H1 (cell line): ENCODE measurements around the gene TLX1. TPM values are rescaled to one million over a fixed set of nuclear protein-coding genes. Genes with fewer than 3 reads are reported as not detected.

ENCODE experiments used
- CREB1 ChIP-seq: IDR thresholded peaks from 2 replicates; pipeline ENCODE4 v1.6.1; 2012; ENCODE audit warnings: inconsistent platforms
- CTBP2 ChIP-seq: IDR thresholded peaks from 2 replicates; pipeline ENCODE4 v1.7.0; 2011; ENCODE audit warnings: borderline replicate concordance, mild to moderate bottlenecking, moderate library complexity, mixed read lengths, low read length; ENCODE audit not compliant: insufficient read depth, insufficient read length
- EGR1 ChIP-seq: IDR thresholded peaks from 2 replicates; pipeline ENCODE4 v1.6.1; 2011; ENCODE audit warnings: low read depth, low read length, borderline replicate concordance
- EP300 ChIP-seq, 2 experiments: IDR thresholded peaks; 1 replicate in 1 of 2; 2 replicates in 1 of 2; pipeline ENCODE4 v1.6.1; 2011 to 2012; ENCODE audit warnings: low read depth in 2 of 2, low read length in 2 of 2, mild to moderate bottlenecking in 2 of 2, borderline replicate concordance in 1 of 2, inconsistent platforms in 1 of 2, moderate library complexity in 1 of 2
- FOSL1 ChIP-seq: IDR thresholded peaks from 2 replicates; pipeline ENCODE4 v1.6.1; 2011; ENCODE audit warnings: mild to moderate bottlenecking, low read depth, low read length, moderate library complexity; ENCODE audit not compliant: insufficient read depth
- HDAC2 ChIP-seq, 2 experiments: fragments of 300-600 bp in 1 of 2; sonication (generic) in 1 of 2; IDR thresholded peaks; 2 replicates each; pipeline ENCODE4 v1.6.1; 2011 to 2012; ENCODE audit warnings: low read depth in 2 of 2, low read length in 2 of 2, mild to moderate bottlenecking in 2 of 2, moderate library complexity in 2 of 2, borderline replicate concordance in 1 of 2, inconsistent platforms in 1 of 2
- KDM1A ChIP-seq: fragments of 200-600, 300-600 bp; sonication (generic); IDR thresholded peaks from 2 replicates; pipeline ENCODE4 v1.7.1; 2016; ENCODE audit warnings: mild to moderate bottlenecking, low read length, borderline replicate concordance
- KDM4A ChIP-seq: IDR thresholded peaks from one replicate; pipeline ENCODE4 v1.7.1; 2012; ENCODE audit warnings: low read depth, mild to moderate bottlenecking, moderate library complexity, low read length, inconsistent platforms; ENCODE audit not compliant: severe bottlenecking
- NRF1 ChIP-seq: IDR thresholded peaks from 2 replicates; pipeline ENCODE4 v1.6.1; 2011; ENCODE audit warnings: mild to moderate bottlenecking, low read depth, low read length, improper control_type of control experiment
- POLR2A ChIP-seq, 2 experiments: IDR thresholded peaks; 1 replicate in 1 of 2; 2 replicates in 1 of 2; pipeline ENCODE4 v1.6.1; 2011; ENCODE audit warnings: low read depth in 2 of 2, low read length in 2 of 2, mild to moderate bottlenecking in 2 of 2; ENCODE audit errors: control extremely low read depth in 1 of 2
- RAD21 ChIP-seq, 2 experiments: IDR thresholded peaks in 1 of 2; conservative IDR thresholded peaks in 1 of 2; 2 replicates each; pipeline ENCODE4 v1.6.1; 2011; ENCODE audit warnings: low read depth in 2 of 2, low read length in 2 of 2, improper control_type of control experiment in 1 of 2, inconsistent platforms in 1 of 2, mild to moderate bottlenecking in 1 of 2, moderate library complexity in 1 of 2
- RBBP5 ChIP-seq: IDR thresholded peaks from 2 replicates; pipeline ENCODE4 v1.7.1; 2012; ENCODE audit warnings: low read depth, mild to moderate bottlenecking, inconsistent platforms, low read length, moderate library complexity, borderline replicate concordance
- RNF2 ChIP-seq: fragments of 200-900, 300-1000 bp; sonication (generic); IDR thresholded peaks from 2 replicates; pipeline ENCODE4 v1.7.1; 2016; ENCODE audit warnings: borderline replicate concordance, low read depth, mild to moderate bottlenecking, antibody characterized with exemption, low read length; ENCODE audit not compliant: poor library complexity, severe bottlenecking; ENCODE audit errors: missing control alignments
- SP1 ChIP-seq: IDR thresholded peaks from 2 replicates; pipeline ENCODE4 v1.6.1; 2011; ENCODE audit warnings: low read depth, low read length
- polyA plus RNA-seq, 7 experiments: library from polyadenylated mRNA; depleted of rRNA in 3 of 7; stranded (reverse) in 5 of 7; unstranded in 2 of 7; fragments of >200 nt in 5 of 7; fragments of 200-250 nt in 2 of 7; gene quantifications; 1 replicate in 5 of 7; 2 replicates in 1 of 7; 4 replicates in 1 of 7; pipeline versions ENCODE4 v1.2.1 to v1.2.3, GENCODE V29; 2011 to 2013; ENCODE audit warnings: missing spikeins in 2 of 7, mixed read lengths in 2 of 7
- total RNA-seq: library from RNA; stranded (reverse); fragmentation: NEBNext Ultra II Directional; extraction: Animal tissue kit (Norgen Biotek cat#: 25700); gene quantifications from 2 replicates; pipeline ENCODE4 v1.2.1, GENCODE V29; 2021
- TF ChIP-seq, protein P1 (sequence below): IDR thresholded peaks from 2 replicates; pipeline ENCODE4 v1.6.1; 2012; ENCODE audit warnings: low read length, inconsistent platforms
- TF ChIP-seq, protein P2 (sequence below): IDR thresholded peaks from 2 replicates; pipeline ENCODE4 v1.6.1; 2011; ENCODE audit warnings: low read depth, mild to moderate bottlenecking, low read length; ENCODE audit not compliant: insufficient read depth
- TF ChIP-seq, protein P3 (sequence below): IDR thresholded peaks from 2 replicates; pipeline ENCODE4 v1.6.1; 2011; ENCODE audit warnings: low read length, improper control_type of control experiment
- TF ChIP-seq, protein P4 (sequence below): IDR thresholded peaks from 2 replicates; pipeline ENCODE4 v1.6.1; 2012; ENCODE audit warnings: inconsistent platforms

TLX1 gene
- total and polyA plus RNA-seq, 2 of the 8 experiments (the other 6 are each of a cell fraction or from before 2014, with no cell fraction given) = not detected

DNA sequence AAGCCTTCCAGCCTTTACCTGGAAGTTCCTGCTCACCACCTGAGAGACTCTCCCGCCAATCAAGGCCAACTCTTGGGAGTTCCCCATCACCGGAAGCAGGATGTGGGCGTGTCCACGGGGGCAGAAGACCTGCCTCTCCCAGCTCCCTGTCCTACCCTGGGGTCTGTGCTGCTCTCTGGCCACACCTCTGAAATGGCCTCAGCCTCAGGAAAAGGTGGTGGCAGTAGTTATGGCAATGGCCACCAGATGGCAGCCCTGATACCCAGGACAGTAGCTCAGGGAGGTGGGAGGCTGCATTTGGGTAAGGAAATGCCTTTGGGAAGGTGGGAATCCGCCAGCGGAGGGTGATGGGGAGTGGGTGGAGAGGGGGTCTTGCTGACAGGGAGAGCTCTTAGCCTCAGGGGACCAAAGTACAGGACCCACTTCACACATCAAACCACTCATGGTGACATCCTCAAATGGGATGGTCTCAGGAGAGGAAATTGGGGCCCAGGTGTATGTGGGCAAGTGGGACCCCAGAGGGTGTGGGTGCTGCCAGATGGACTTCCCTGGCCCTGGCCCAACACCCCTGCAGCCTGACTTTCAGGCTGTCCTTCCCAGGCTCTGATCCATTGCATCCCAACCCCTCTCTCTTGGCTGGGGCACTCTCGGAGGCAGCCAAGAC, 35.4 kb upstream of the TLX1 start (continued):
- TF ChIP-seq RAD21 (IDR thresholded peaks at IDR 0.05 in 1 of 2, conservative IDR thresholded peaks at IDR 0.05 in 1 of 2; ENCODE audit: low read depth in 2 of 2, low read length in 2 of 2) (peak; percentile 68 to 83), SP1 (peak; percentile 67; the same call in 1 of the 2 replicates), CREB1 (peak; percentile 36; the same call in 1 of the 2 replicates), EGR1 (0 out of 2 replicates have a peak, but pooled peaks have one; percentile 16), KDM4A (no peak), RBBP5 (no peak), RNF2 (no peak), NRF1 (no peak), EP300 (IDR thresholded peaks at IDR 0.05; ENCODE audit: borderline replicate concordance in 1 of 2, low read depth in 2 of 2, low read length in 2 of 2) (no peak), POLR2A (IDR thresholded peaks at IDR 0.05; ENCODE audit: control extremely low read depth in 1 of 2, low read depth in 2 of 2, low read length in 2 of 2) (no peak), HDAC2 (IDR thresholded peaks at IDR 0.05; ENCODE audit: borderline replicate concordance in 1 of 2, low read depth in 2 of 2, low read length in 2 of 2) (no peak), CTBP2 (peak; percentile 45), KDM1A (no peak), FOSL1 (no peak)
- TF ChIP-seq, protein P1, sequence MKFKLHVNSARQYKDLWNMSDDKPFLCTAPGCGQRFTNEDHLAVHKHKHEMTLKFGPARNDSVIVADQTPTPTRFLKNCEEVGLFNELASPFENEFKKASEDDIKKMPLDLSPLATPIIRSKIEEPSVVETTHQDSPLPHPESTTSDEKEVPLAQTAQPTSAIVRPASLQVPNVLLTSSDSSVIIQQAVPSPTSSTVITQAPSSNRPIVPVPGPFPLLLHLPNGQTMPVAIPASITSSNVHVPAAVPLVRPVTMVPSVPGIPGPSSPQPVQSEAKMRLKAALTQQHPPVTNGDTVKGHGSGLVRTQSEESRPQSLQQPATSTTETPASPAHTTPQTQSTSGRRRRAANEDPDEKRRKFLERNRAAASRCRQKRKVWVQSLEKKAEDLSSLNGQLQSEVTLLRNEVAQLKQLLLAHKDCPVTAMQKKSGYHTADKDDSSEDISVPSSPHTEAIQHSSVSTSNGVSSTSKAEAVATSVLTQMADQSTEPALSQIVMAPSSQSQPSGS = no peak
- TF ChIP-seq, protein P2, sequence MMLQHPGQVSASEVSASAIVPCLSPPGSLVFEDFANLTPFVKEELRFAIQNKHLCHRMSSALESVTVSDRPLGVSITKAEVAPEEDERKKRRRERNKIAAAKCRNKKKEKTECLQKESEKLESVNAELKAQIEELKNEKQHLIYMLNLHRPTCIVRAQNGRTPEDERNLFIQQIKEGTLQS = no peak
- TF ChIP-seq, protein P3, sequence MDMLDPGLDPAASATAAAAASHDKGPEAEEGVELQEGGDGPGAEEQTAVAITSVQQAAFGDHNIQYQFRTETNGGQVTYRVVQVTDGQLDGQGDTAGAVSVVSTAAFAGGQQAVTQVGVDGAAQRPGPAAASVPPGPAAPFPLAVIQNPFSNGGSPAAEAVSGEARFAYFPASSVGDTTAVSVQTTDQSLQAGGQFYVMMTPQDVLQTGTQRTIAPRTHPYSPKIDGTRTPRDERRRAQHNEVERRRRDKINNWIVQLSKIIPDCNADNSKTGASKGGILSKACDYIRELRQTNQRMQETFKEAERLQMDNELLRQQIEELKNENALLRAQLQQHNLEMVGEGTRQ = no peak
- TF ChIP-seq, protein P4, sequence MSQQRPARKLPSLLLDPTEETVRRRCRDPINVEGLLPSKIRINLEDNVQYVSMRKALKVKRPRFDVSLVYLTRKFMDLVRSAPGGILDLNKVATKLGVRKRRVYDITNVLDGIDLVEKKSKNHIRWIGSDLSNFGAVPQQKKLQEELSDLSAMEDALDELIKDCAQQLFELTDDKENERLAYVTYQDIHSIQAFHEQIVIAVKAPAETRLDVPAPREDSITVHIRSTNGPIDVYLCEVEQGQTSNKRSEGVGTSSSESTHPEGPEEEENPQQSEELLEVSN = 0 out of 2 replicates have a peak, but pooled peaks have one; percentile 49
